ENCODE results near the gene GPR151.

The GPR151 gene

DNA sequence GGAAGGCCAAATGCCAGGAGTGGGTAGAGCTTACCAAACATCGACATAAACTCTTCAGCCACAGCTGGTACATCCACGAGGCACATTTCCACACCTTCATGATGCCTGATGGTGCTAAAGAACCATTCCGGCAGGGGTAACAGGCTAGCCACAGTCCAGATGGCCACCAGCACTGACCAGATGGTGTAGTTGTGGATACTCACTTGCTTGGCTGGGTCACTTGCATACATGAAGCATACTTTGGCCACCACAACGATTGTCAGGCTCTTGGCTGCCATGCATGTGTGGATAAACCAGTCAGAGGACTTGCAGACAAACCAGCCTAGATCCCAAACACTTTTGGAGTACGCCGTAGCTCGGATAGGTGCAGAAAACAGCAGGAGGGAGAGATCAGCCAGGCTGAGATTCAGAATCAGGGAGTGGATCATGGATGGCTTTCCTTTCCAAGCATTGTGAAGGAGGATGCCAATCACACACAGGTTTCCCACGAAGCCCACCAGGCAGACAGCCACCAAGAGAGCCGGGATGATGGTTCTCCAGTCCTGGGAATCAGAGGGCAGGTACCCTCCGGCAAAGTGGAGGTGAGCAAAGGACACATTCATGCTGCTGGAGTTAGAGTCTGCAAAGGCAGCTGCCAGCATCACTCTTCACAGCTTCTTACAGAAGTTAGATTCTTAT lies 378 bp downstream of the GPR151 start:
- Histone ChIP-seq H3K9me3 (ENCODE audit: insufficient read depth, low read depth, low read length) (no peaks in the 10 kb centered on the region), H3K36me3 (ENCODE audit: insufficient read depth, low read depth, low read length) (peaks cover 25% of the 10 kb centered on the region), H3K27me3 (ENCODE audit: insufficient read depth, low read length) (no peaks in the 10 kb centered on the region), H3K4me1 (ENCODE audit: insufficient read depth, low read length) (no peaks in the 10 kb centered on the region), H3K27ac (ENCODE audit: low read length) (no peak overlapping the region), H3K9ac (ENCODE audit: low read depth, low read length) (no peak overlapping the region), H3K4me3 (ENCODE audit: low read length) (no peak overlapping the region)

DNA sequence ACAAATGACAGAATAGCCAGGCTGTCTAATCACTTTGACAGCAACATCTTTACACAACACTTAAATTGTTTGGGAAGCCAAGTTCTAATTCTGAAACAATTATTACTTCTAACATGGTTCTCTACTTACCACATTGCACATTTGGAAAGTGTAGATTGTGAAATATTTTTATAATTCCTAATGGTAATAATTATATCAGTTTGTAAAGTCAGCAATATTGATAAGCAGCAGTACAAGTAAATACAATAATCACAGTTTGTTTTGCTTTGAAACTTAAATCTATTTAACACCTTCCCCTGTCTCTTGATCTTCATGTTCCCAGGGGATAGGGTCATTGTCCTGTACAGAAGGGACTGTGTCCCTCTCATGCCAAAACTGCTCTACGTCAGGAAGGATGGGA lies 1.4 kb downstream of the GPR151 start:
- peaks cover 35% of the 10 kb centered on the region for H3K36me3 ChIP-seq (ENCODE audit: insufficient read depth, low read depth, low read length)
- no peaks in the 10 kb centered on the region for H3K27me3 ChIP-seq (ENCODE audit: insufficient read depth, low read length)
- H3K4me1 ChIP-seq (ENCODE audit: insufficient read depth, low read length): no peaks in the 10 kb centered on the region
- no peaks in the 10 kb centered on the region for H3K9me3 ChIP-seq (ENCODE audit: insufficient read depth, low read depth, low read length)
- H3K9ac ChIP-seq (ENCODE audit: low read depth, low read length): no peak overlapping the region
- no peak overlapping the region for H3K27ac ChIP-seq (ENCODE audit: low read length)
- H3K4me3 ChIP-seq (ENCODE audit: low read length): no peak overlapping the region

DNA sequence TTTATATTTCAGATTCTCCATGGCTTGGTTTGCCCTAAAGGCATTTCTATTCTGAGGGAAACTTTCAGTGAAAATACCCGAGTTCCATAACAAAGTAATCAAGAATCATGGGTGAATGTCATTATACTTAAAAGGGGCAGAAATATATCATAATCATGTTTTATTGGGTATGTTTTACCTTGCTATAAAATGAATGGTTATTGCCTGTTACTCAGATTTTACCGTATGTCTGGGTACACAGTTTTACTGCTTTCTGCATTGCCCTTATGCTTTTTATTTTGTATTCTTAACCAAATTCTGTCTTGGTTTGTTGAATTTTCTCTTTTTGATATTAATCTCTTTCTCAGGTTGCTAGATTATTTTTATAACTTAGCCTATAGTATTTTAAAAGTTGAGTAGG lies 2.5 kb downstream of the GPR151 start:
- H3K4me1 ChIP-seq (ENCODE audit: insufficient read depth, low read length): no peaks in the 10 kb centered on the region
- H3K27ac ChIP-seq (ENCODE audit: low read length): no peak overlapping the region
- no peaks in the 10 kb centered on the region for H3K9me3 ChIP-seq (ENCODE audit: insufficient read depth, low read depth, low read length)
- H3K36me3 ChIP-seq (ENCODE audit: insufficient read depth, low read depth, low read length): peaks cover 46% of the 10 kb centered on the region
- no peak overlapping the region for H3K9ac ChIP-seq (ENCODE audit: low read depth, low read length)
- H3K4me3 ChIP-seq (ENCODE audit: low read length): no peak overlapping the region
- no peaks in the 10 kb centered on the region for H3K27me3 ChIP-seq (ENCODE audit: insufficient read depth, low read length)

DNA sequence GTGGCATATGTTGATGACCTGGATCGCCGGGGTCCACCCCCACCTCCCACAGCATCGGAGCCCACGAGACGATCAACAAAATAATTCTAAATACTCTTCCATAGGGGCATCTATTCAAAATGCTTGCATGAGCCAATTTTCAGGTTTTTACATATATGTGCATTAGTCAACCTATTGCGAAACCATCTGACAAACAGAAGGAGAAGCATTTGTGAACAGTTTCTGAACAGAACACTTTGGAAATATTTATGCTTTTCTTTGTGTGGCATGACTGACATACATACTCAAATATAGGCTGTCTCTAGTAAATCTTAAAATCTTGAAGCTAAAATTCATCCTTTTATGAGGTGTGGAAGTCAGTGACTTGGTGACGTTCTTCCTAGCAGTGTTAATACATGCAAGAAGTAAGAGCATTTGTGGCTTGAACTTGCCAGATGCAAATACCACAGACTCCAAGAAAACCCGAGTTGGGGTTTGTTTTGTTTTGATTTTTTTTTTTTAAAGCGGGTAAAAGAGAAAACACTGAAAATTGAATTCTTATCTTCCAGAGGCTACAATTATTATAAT lies 5.3 kb downstream of the GPR151 start:
- H3K4me1 ChIP-seq (ENCODE audit: insufficient read depth, low read length): no peaks in the 10 kb centered on the region
- no peak overlapping the region for H3K9ac ChIP-seq (ENCODE audit: low read depth, low read length)
- peaks cover 74% of the 10 kb centered on the region for H3K36me3 ChIP-seq (ENCODE audit: insufficient read depth, low read depth, low read length)
- no peak overlapping the region for H3K27ac ChIP-seq (ENCODE audit: low read length)
- H3K9me3 ChIP-seq (ENCODE audit: insufficient read depth, low read depth, low read length): no peaks in the 10 kb centered on the region
- H3K4me3 ChIP-seq (ENCODE audit: low read length): no peak overlapping the region
- no peaks in the 10 kb centered on the region for H3K27me3 ChIP-seq (ENCODE audit: insufficient read depth, low read length)

DNA sequence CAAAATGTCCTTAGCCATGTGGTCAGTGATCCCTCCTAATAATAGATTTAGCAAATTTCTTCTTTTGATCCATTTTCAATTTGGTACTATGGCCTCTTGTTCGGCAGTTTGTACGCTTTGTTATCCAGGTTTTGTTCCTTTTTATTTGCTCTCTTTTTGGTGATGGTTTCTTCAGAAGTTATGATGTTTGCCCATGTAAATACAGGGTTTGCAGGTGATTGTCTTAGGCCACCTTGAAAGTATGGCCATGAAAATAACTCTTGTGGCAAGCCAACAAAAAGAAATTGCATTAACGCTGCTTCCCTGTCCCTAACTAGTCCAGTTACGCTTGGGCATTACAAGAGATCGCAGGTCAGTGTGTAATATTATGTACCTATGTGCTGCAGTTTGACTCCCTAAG lies 8.6 kb downstream of the GPR151 start:
- Histone ChIP-seq H3K4me1 (ENCODE audit: insufficient read depth, low read length) (no peaks in the 10 kb centered on the region), H3K27me3 (ENCODE audit: insufficient read depth, low read length) (no peaks in the 10 kb centered on the region), H3K36me3 (ENCODE audit: insufficient read depth, low read depth, low read length) (peaks cover 94% of the 10 kb centered on the region), H3K9ac (ENCODE audit: low read depth, low read length) (no peak overlapping the region), H3K9me3 (ENCODE audit: insufficient read depth, low read depth, low read length) (no peaks in the 10 kb centered on the region), H3K4me3 (ENCODE audit: low read length) (no peak overlapping the region), H3K27ac (ENCODE audit: low read length) (no peak overlapping the region)

DNA sequence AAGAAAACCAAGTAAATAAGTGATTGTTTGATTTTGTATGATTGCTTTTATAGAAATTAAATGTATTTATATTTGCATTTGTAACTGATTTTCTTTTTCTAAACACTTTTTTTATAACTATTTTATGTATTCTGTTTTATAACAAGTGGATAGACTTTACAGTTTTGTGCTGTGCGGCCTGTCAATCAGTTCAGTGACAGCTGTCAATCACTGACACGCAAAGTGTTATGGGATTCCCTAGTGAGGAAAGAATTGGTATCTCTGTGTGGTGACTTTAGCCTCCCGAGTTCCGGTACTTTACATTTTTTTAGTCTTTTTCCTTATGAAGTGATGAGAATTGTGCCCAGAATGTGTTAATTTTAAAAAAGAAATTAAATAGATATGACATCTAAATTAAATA lies 16.3 kb downstream of the GPR151 start:
- Histone ChIP-seq H3K27me3 (ENCODE audit: insufficient read depth, low read length) (no peaks in the 10 kb centered on the region), H3K36me3 (ENCODE audit: insufficient read depth, low read depth, low read length) (peaks cover 89% of the 10 kb centered on the region), H3K9ac (ENCODE audit: low read depth, low read length) (no peak overlapping the region), H3K27ac (ENCODE audit: low read length) (no peak overlapping the region), H3K9me3 (ENCODE audit: insufficient read depth, low read depth, low read length) (no peaks in the 10 kb centered on the region), H3K4me1 (ENCODE audit: insufficient read depth, low read length) (no peaks in the 10 kb centered on the region), H3K4me3 (ENCODE audit: low read length) (no peak overlapping the region)

DNA sequence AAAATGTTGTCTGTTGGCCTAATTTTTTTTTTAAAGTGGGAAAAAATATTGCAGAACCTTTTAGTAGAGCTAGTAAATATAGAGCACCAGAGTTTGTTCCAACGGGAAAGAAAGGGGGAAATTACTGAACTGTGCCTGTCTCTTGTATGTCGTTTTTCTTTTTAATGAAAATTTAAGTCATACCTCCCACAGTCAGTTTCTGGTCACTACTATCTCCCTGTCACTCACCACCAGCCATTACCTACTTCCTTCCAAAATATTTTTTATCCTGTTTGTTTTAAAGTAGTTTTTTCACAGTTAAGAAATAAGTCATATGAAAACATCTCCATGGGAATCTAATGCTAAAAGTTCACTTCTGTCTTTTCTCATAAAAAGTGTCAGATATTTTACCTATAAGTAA lies 21.3 kb downstream of the GPR151 start:
- no peaks in the 10 kb centered on the region for H3K27me3 ChIP-seq (ENCODE audit: insufficient read depth, low read length)
- H3K4me1 ChIP-seq (ENCODE audit: insufficient read depth, low read length): no peaks in the 10 kb centered on the region
- no peaks in the 10 kb centered on the region for H3K9me3 ChIP-seq (ENCODE audit: insufficient read depth, low read depth, low read length)
- H3K27ac ChIP-seq (ENCODE audit: low read length): no peak overlapping the region
- H3K4me3 ChIP-seq (ENCODE audit: low read length): no peak overlapping the region
- H3K36me3 ChIP-seq (ENCODE audit: insufficient read depth, low read depth, low read length): peaks cover 88% of the 10 kb centered on the region
- no peak overlapping the region for H3K9ac ChIP-seq (ENCODE audit: low read depth, low read length)

DNA sequence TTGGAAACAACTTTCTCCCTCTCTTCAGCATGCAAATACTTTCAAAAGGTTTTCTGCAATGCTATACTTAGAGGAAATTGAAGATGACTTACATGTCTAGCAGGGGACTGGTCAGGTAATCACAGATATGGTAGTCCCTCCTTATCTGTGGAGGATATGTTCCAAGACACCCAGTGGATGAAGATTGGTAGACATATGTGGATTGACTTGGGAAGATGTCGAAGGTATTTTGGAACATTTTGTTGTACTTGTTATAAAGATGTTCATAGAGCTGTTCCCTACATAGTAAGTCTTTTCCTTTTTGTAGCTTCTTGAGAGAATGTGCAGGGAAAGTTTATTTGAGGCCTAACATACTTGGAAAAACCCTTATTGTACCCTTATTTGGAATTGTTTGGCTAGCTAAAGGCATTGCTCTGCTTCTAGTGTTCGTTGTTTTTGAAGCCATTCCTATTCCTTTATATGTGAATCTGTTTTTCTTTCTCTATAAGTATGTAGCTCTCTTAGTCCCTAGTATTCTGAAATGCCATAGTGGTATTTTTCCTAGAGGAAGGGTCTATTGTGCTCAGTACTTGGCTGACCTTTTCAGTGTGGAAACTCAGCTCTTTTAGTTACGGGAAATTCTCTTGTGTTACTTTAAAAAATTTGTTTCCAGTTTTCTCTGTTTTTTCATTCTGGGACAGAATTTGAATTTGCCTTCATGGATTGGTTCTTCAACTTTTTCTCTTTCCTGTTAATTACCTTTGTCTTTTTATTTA lies 25.7 kb downstream of the GPR151 start:
- peaks cover 91% of the 10 kb centered on the region for H3K36me3 ChIP-seq (ENCODE audit: insufficient read depth, low read depth, low read length)
- H3K9me3 ChIP-seq (ENCODE audit: insufficient read depth, low read depth, low read length): no peaks in the 10 kb centered on the region
- no peak overlapping the region for H3K4me3 ChIP-seq (ENCODE audit: low read length)

DNA sequence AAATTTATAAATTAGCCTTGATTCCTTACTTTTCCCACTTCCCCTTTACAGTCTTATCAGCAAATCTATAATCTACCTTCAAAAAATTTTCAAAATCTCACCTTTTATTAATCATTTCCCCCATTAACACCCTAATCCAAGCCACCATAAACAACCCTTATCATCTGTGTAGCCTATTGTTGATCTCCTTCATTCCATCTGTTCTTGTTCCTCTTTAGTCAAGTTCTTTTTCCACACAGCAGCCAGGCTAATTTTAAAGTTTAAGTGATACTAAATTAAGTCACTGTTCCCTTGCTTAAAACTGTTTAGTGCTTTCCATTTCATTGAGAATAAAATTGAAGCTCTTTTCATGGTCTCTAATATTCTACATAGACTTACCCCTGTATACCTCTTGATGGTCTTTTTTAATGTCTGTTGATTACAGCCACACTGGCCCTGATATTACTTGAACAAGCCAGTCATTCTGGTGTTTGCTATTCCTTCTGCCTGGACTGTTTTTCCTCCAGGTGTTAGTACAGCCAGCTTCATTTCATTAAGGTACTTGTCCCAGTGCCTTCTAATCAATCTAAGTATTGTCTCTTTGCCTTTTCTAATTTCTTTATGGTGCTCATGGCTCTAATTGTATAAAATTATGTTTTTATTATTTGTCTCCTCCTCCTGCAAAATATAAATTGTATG lies 31.1 kb downstream of the GPR151 start:
- Histone ChIP-seq H3K4me3 (ENCODE audit: low read length) (no peak overlapping the region), H3K36me3 (ENCODE audit: insufficient read depth, low read depth, low read length) (peaks cover 98% of the 10 kb centered on the region), H3K9ac (ENCODE audit: low read depth, low read length) (no peak overlapping the region), H3K4me1 (ENCODE audit: insufficient read depth, low read length) (no peaks in the 10 kb centered on the region), H3K9me3 (ENCODE audit: insufficient read depth, low read depth, low read length) (no peaks in the 10 kb centered on the region), H3K27ac (ENCODE audit: low read length) (no peak overlapping the region), H3K27me3 (ENCODE audit: insufficient read depth, low read length) (no peaks in the 10 kb centered on the region)

More for the DNA sequence above, 25.7 kb downstream of the GPR151 start:
- Histone ChIP-seq H3K9ac (ENCODE audit: low read depth, low read length) (no peak overlapping the region), H3K27ac (ENCODE audit: low read length) (no peak overlapping the region), H3K4me1 (ENCODE audit: insufficient read depth, low read length) (no peaks in the 10 kb centered on the region), H3K27me3 (ENCODE audit: insufficient read depth, low read length) (no peaks in the 10 kb centered on the region)

DNA sequence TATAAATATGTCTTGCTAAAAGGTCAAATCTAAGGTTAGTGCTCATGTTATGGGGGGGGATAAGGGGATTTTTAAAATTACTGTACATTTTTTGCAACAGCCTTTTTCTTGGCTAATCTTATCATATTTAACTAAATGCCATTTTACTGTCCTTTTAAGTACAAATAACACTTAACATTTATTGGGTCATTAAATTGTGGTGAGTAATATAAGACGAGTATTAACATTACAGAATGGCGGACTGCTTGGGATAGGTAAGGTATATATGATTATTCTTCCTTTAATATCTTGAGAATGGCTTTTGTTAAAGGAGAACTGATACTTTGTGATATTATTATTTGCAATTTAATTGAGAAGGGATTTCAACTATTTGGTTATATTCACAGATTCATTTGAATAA lies 33.2 kb downstream of the GPR151 start:
- Histone ChIP-seq H3K27me3 (ENCODE audit: insufficient read depth, low read length) (no peaks in the 10 kb centered on the region), H3K4me1 (ENCODE audit: insufficient read depth, low read length) (no peaks in the 10 kb centered on the region), H3K9ac (ENCODE audit: low read depth, low read length) (no peak overlapping the region), H3K36me3 (ENCODE audit: insufficient read depth, low read depth, low read length) (peaks cover 96% of the 10 kb centered on the region), H3K4me3 (ENCODE audit: low read length) (no peak overlapping the region), H3K9me3 (ENCODE audit: insufficient read depth, low read depth, low read length) (no peaks in the 10 kb centered on the region), H3K27ac (ENCODE audit: low read length) (no peak overlapping the region)

DNA sequence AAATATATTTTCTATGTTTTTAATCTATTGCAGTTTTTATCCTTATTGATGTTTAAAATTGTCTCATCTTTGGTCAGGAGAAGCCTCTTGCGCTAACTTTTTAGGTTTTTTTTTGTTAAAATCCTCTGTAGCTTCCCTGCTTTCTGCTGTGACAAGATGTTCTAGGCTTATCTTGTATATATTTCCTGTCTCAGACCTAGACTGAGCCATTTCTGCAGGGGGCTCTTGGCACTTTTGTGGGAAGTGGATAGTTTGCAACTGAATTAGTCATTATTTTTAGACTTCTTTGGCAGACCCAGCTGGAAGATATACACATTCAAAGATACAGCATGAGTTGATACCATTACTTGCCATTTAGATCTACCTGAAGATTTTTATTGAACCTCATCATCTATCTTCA lies 40.1 kb downstream of the GPR151 start:
- Histone ChIP-seq H3K27ac (ENCODE audit: low read length) (no peak overlapping the region), H3K36me3 (ENCODE audit: insufficient read depth, low read depth, low read length) (peaks cover 94% of the 10 kb centered on the region), H3K4me1 (ENCODE audit: insufficient read depth, low read length) (no peaks in the 10 kb centered on the region), H3K4me3 (ENCODE audit: low read length) (no peak overlapping the region), H3K27me3 (ENCODE audit: insufficient read depth, low read length) (no peaks in the 10 kb centered on the region), H3K9me3 (ENCODE audit: insufficient read depth, low read depth, low read length) (no peaks in the 10 kb centered on the region), H3K9ac (ENCODE audit: low read depth, low read length) (no peak overlapping the region)
